Astrocyte (in vitro differentiated cells and primary cell): ENCODE data around the gene TEX14. TPM values are rescaled to one million over a fixed set of nuclear protein-coding genes. Genes with fewer than 3 reads are reported as not detected.

Experiments
- DNase-seq: peaks from one replicate; pipeline ENCODE4 v3.0.0-alpha.2; 2010; ENCODE audit warnings: low read depth
- FAIRE-seq: peaks from 2 replicates; lab custom pipeline; 2011; peaks lifted over from hg19 to GRCh38; lab: Jason Lieb, UNC
- H2AFZ ChIP-seq: 2 replicates; pipeline ENCODE4 v1.6.0; 2012; ENCODE audit warnings: low read depth, low read length, inconsistent platforms
- H3K27ac ChIP-seq: 2 replicates; pipeline ENCODE4 v1.5.1; 2011; ENCODE audit warnings: low read depth, low read length, inconsistent platforms
- H3K27me3 ChIP-seq: 2 replicates; pipeline ENCODE4 v1.6.0; 2011; ENCODE audit warnings: low read length, inconsistent platforms; ENCODE audit not compliant: insufficient read depth
- H3K36me3 ChIP-seq: 2 replicates; pipeline ENCODE4 v1.5.1; 2011; ENCODE audit warnings: low read length, inconsistent platforms; ENCODE audit not compliant: insufficient read depth
- H3K4me1 ChIP-seq: 2 replicates; pipeline ENCODE4 v1.5.1; 2011; ENCODE audit warnings: low read length, inconsistent platforms; ENCODE audit not compliant: insufficient read depth
- H3K4me2 ChIP-seq: 2 replicates; pipeline ENCODE4 v1.6.0; 2012; ENCODE audit warnings: low read length, inconsistent platforms
- H3K4me3 ChIP-seq: 2 replicates; pipeline ENCODE4 v1.5.1; 2011; ENCODE audit warnings: low read depth, mild to moderate bottlenecking, low read length, inconsistent platforms; ENCODE audit not compliant: insufficient read depth
- H3K79me2 ChIP-seq: 2 replicates; pipeline ENCODE4 v1.6.0; 2012; ENCODE audit warnings: mild to moderate bottlenecking, low read length, inconsistent platforms; ENCODE audit not compliant: insufficient read depth
- H3K9ac ChIP-seq: 2 replicates; pipeline ENCODE4 v1.6.0; 2012; ENCODE audit warnings: mild to moderate bottlenecking, low read length, inconsistent platforms
- H3K9me3 ChIP-seq: 2 replicates; pipeline ENCODE4 v1.5.1; 2012; ENCODE audit warnings: low read depth, mild to moderate bottlenecking, low read length, inconsistent platforms; ENCODE audit not compliant: insufficient read depth
- H4K20me1 ChIP-seq: 2 replicates; pipeline ENCODE4 v1.6.0; 2012; ENCODE audit warnings: low read length, inconsistent platforms; ENCODE audit not compliant: insufficient read depth
- H3K27ac Mint-ChIP-seq: one replicate; pipeline ENCODE4 v1.8.0; 2021; ENCODE audit warnings: mild to moderate bottlenecking, mixed read lengths; ENCODE audit not compliant: unreplicated experiment
- H3K27me3 Mint-ChIP-seq: one replicate; pipeline ENCODE4 v1.8.0; 2021; ENCODE audit warnings: low read depth, mixed read lengths; ENCODE audit not compliant: unreplicated experiment
- H3K36me3 Mint-ChIP-seq: one replicate; pipeline ENCODE4 v1.8.0; 2021; ENCODE audit warnings: low read depth, mixed read lengths; ENCODE audit not compliant: unreplicated experiment
- H3K4me1 Mint-ChIP-seq: one replicate; pipeline ENCODE4 v1.8.0; 2021; ENCODE audit warnings: low read depth, mixed read lengths; ENCODE audit not compliant: unreplicated experiment
- H3K4me3 Mint-ChIP-seq: one replicate; pipeline ENCODE4 v1.8.0; 2021; ENCODE audit warnings: mild to moderate bottlenecking, moderate library complexity, mixed read lengths; ENCODE audit not compliant: unreplicated experiment
- H3K9me3 Mint-ChIP-seq: one replicate; pipeline ENCODE4 v1.8.0; 2021; ENCODE audit warnings: mild to moderate bottlenecking, mixed read lengths; ENCODE audit not compliant: unreplicated experiment
- CTCF ChIP-seq: IDR thresholded peaks from 2 replicates; pipeline ENCODE4 v1.5.1; 2011; ENCODE audit warnings: low read depth, mild to moderate bottlenecking, inconsistent platforms, low read length, moderate library complexity; ENCODE audit not compliant: insufficient read depth
- EZH2 ChIP-seq: IDR thresholded peaks from 2 replicates; pipeline ENCODE4 v1.6.1; 2012; ENCODE audit warnings: mild to moderate bottlenecking, low read length, inconsistent platforms; ENCODE audit not compliant: insufficient read depth
- total RNA-seq: library from RNA; stranded (reverse); gene quantifications from 2 replicates; pipeline ENCODE4 v1.2.1, GENCODE V29; 2021

TEX14 gene
- total RNA-seq, 1 donor from 2014 or later: 0.09 TPM

DNA sequence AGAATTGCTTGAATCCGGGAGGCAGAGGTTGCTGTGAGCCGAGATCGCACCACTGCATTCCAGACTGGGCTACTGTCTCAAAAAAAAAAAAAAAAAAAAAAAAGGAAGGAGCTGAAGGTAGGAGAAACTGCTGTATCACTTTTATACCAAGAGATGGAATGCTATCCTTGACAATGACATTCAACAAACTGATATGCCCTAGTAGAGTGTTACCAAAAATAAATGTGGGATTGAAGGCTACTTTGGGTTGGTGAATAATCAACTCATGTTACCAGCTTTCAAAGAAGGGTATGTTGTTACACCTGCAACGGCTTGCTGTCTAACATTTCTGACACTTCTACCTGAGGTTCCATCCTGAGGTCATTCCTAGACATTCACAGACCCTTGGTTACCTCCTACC, 84.9 kb downstream of the TEX14 start:
- Histone ChIP-seq H3K4me2 (no peak overlapping the region), H3K27me3 (no peaks in the 10 kb centered on the region), H3K79me2 (no peaks in the 10 kb centered on the region), H3K4me1 (no peaks in the 10 kb centered on the region), H3K4me3 (no peak overlapping the region), H2AFZ (no peak overlapping the region), H3K36me3 (no peaks in the 10 kb centered on the region), H3K27ac (no peak overlapping the region), H3K9me3 (no peaks in the 10 kb centered on the region), H3K9ac (no peak overlapping the region), H4K20me1 (no peaks in the 10 kb centered on the region)
- TF ChIP-seq CTCF (no peak), EZH2 (no peak)
- Mint-ChIP-seq H3K4me1 (peaks cover 1% of the 10 kb centered on the region), H3K36me3 (no peaks in the 10 kb centered on the region), H3K9me3 (peaks cover 4% of the 10 kb centered on the region), H3K27me3 (peaks cover 10% of the 10 kb centered on the region), H3K27ac (no peak overlapping the region), H3K4me3 (no peak overlapping the region)
- FAIRE-seq (no peak), DNase-seq (no peak)

DNA sequence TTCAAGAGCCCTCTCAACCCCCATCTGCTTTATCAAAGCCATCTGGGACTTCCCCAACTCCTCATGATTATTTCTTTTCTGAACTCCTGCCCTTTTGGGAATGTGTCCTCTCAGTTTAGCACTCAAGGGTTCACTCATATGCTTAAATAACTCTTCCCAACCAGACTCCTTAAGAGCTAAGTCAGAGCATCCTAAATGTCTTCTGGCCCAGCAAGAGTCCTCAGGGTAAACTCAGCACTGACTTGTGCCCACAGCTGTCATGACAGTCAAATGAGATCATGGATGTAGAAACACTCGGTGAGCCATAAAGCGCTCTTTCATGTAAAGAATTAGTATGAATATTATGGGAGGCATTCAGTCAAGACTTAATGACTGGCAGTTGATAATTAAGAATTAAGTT, 85.9 kb downstream of the TEX14 start:
- TF ChIP-seq CTCF (no peak), EZH2 (no peak)
- H3K27me3 Mint-ChIP-seq: peaks cover 4% of the 10 kb centered on the region
- peaks cover 4% of the 10 kb centered on the region for H3K9me3 Mint-ChIP-seq
- Histone ChIP-seq H3K9ac (no peak overlapping the region), H3K79me2 (no peaks in the 10 kb centered on the region), H3K4me1 (no peaks in the 10 kb centered on the region), H3K36me3 (no peaks in the 10 kb centered on the region), H3K4me3 (no peak overlapping the region), H3K4me2 (no peak overlapping the region), H3K27ac (no peak overlapping the region), H3K9me3 (no peaks in the 10 kb centered on the region), H2AFZ (no peak overlapping the region), H4K20me1 (no peaks in the 10 kb centered on the region), H3K27me3 (no peaks in the 10 kb centered on the region)
- DNase-seq: no peak
- H3K4me3 Mint-ChIP-seq: no peak overlapping the region
- FAIRE-seq: no peak
- H3K36me3 Mint-ChIP-seq: no peaks in the 10 kb centered on the region
- H3K4me1 Mint-ChIP-seq: peaks cover 1% of the 10 kb centered on the region
- no peak overlapping the region for H3K27ac Mint-ChIP-seq

GRCh38 chr17:58605470-58605869, 86.4 kb downstream of the TEX14 start:
- no peaks in the 10 kb centered on the region for H3K4me1 ChIP-seq
- no peaks in the 10 kb centered on the region for H3K36me3 ChIP-seq
- peaks cover 1% of the 10 kb centered on the region for H3K4me1 Mint-ChIP-seq
- no peak overlapping the region for H3K27ac Mint-ChIP-seq
- H3K9me3 Mint-ChIP-seq: peaks cover 4% of the 10 kb centered on the region
- peaks cover 4% of the 10 kb centered on the region for H3K27me3 Mint-ChIP-seq
- no peak for FAIRE-seq
- no peak overlapping the region for H2AFZ ChIP-seq
- no peak overlapping the region for H3K9ac ChIP-seq
- no peak overlapping the region for H3K27ac ChIP-seq
- H3K4me3 ChIP-seq: no peak overlapping the region
- no peaks in the 10 kb centered on the region for H3K79me2 ChIP-seq
- TF ChIP-seq EZH2: no peak
- TF ChIP-seq CTCF: no peak
- no peak overlapping the region for H3K4me3 Mint-ChIP-seq
- no peak overlapping the region for H3K4me2 ChIP-seq
- DNase-seq: no peak
- no peaks in the 10 kb centered on the region for H4K20me1 ChIP-seq
- no peaks in the 10 kb centered on the region for H3K9me3 ChIP-seq
- no peaks in the 10 kb centered on the region for H3K27me3 ChIP-seq
- no peaks in the 10 kb centered on the region for H3K36me3 Mint-ChIP-seq
